ENCODE data around the gene NPY2R.

- TF ChIP-seq CTCF (IDR thresholded peaks at IDR 0.05) (no peak), POLR2A (IDR thresholded peaks at IDR 0.05) (no peak)
Measured at GRCh38 chr4:155164718-155165117, 43.7 kb upstream of the NPY2R start.
